LNCaP clone FGC (cell line): ENCODE measurements around the gene FOLR3.

Experiments used
- DNase-seq: peaks from one replicate; pipeline ENCODE4 v3.0.0-alpha.2; 2011; ENCODE audit warnings: low read depth
- H3K4me3 ChIP-seq: 2 replicates; pipeline ENCODE4 v1.5.1; 2011; ENCODE audit warnings: mild to moderate bottlenecking, low read depth, low read length, control low read depth
- TF ChIP-seq, protein P1 (sequence below): IDR thresholded peaks from 2 replicates; pipeline ENCODE4 v1.5.1; 2012; ENCODE audit warnings: mild to moderate bottlenecking; ENCODE audit not compliant: control insufficient read depth, insufficient read depth; ENCODE audit errors: extremely low read depth

FOLR3 gene

DNA sequence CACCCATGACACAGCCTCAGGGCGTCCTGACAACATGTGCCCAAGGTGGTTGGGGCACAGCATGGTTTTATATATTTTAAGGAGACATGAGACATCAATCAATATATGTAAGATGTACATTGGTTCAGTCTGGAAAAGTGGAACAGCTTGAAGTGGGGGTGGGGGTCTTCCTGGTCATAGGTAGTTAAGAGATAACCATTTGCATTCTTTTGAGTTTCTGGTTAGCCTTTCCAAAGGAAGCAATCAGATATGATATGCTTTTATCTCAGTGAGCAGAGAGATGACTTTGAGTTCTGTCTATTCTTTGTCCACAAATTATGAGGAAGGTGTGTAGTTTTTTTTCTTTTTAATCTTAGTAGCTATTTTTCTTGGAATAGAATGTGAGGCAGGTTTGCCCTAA, 12.9 kb upstream of the FOLR3 start:
- no peak overlapping the region for H3K4me3 ChIP-seq
- TF ChIP-seq, protein P1, sequence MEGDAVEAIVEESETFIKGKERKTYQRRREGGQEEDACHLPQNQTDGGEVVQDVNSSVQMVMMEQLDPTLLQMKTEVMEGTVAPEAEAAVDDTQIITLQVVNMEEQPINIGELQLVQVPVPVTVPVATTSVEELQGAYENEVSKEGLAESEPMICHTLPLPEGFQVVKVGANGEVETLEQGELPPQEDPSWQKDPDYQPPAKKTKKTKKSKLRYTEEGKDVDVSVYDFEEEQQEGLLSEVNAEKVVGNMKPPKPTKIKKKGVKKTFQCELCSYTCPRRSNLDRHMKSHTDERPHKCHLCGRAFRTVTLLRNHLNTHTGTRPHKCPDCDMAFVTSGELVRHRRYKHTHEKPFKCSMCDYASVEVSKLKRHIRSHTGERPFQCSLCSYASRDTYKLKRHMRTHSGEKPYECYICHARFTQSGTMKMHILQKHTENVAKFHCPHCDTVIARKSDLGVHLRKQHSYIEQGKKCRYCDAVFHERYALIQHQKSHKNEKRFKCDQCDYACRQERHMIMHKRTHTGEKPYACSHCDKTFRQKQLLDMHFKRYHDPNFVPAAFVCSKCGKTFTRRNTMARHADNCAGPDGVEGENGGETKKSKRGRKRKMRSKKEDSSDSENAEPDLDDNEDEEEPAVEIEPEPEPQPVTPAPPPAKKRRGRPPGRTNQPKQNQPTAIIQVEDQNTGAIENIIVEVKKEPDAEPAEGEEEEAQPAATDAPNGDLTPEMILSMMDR = no peak
- no peak for DNase-seq

DNA sequence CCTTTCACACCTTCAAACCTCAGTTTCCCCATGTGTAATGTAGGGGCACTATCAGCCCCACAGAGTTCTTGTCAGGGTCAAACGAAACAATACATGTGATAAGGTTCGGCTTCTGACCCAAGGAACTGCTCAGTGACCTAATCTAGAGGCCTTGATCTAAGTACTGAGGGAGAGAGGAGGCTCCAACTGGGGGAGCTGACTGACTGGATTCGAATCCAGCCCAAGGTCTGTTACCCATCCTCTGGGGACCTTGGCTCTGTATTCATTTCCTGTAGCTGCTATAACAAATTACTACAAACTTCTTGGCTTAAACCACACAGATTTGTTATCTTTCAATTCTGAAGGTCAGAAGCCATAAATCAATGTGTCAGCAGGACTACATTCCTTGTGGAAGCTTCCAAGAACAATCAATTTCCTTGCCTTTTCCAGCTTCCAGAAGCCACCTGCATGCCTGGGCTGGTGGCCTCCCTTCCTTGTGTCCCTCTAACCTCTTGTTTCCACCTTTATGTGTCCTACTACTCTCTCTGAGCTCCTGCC, 12.3 kb upstream of the FOLR3 start:
- H3K4me3 ChIP-seq = no peak overlapping the region
- DNase-seq = no peak
- TF ChIP-seq, protein P1 = no peak

DNA sequence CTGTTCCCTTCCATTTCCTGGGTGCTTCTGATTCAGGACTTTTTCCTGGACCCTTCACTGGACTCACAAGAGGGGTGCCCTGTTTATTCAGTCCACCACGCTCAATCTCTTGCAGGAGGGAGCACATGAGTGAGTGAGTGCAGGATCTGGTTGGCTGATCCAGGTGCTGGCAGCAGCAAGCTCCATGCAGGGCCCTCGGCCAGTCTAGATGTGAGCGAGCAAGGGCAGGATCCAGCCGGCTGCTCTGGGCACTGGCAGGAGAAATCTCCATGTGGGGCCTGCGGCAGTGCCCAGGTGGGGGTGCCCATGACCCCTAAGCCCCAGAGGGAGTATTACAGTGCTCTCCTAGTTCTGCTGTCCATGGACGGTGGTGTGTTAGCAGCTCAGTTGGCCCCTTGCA, 11.5 kb upstream of the FOLR3 start:
- no peak for DNase-seq
- H3K4me3 ChIP-seq = no peak overlapping the region
- TF ChIP-seq, protein P1 = no peak

DNA sequence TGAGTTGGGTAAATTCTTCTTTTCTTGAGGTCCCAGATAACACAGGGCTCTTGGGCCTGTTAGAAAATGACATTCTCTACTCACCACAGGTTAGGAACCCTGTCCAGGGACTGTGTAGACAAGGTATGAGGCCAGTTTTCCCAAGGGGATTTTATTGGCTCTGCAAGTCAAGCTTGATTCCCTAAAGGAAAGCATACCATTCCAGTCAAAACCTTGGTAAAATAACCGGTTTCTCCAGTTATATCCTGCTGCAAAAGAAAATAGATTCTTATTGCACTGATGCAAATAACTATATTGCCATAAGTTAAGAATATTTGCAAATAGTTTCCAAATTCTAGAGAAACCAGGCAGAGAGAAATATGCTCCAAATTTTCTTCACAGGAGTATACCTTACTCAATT, 9.6 kb upstream of the FOLR3 start:
- H3K4me3 ChIP-seq = no peak overlapping the region
- TF ChIP-seq, protein P1 = no peak
- no peak for DNase-seq

DNA sequence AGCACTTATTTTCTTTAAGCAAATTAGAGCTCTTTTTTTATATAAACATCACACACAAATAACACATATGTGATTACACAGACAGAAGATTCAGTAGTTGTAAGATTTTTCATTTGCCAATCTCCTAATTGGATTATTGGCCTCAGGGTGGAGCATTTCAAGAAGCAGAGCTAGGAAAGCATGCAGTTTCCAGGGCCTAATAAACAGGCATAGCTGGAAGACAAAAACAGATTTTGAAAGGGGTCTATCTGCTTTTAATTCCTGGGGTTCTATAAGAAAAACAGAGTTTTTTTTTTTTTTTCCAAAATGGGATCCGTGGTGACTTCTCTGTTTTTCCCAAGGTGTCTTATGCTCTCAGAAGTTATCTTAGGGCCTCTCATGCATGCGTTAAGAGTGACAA, 7.6 kb upstream of the FOLR3 start:
- DNase-seq = no peak
- no peak overlapping the region for H3K4me3 ChIP-seq
- TF ChIP-seq, protein P1 = no peak

DNA sequence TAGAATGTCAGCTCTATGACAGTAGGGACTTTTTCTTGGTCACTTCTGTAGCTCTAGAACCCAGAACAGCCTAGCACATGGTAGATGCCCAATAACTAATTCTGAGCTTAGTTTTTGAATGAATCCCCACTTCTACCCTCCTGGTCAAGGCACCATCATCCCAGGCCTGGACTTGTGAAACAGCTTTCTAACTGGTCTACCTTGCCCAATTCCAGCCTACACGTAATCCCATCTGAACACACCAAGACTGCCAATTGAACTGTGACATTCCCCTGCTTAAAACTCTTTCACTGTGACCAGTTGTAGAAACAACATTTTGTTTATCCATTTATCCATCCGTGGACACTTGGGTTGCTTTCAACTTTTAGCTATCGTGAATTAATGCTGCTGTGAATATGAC, 6.1 kb upstream of the FOLR3 start:
- no peak overlapping the region for H3K4me3 ChIP-seq
- no peak for DNase-seq
- TF ChIP-seq, protein P1 = no peak

DNA sequence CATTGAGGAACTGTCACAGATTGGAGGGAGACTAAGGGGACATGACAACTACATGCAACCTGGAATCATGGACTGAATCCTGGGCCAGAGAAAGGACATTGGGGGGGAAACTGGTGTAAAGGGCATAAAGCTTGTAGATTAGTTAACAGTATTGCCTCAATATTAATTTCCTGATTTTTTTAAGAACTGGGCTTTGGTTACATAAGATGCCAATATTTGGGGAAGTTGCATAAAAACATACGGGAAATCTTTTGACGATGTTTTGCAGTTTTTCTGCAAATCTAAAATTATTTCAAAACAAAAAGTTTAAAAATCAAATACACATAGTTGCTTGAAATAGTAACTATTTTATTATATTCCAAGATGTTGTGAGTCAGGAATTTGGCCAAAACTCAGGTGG, 2.9 kb upstream of the FOLR3 start:
- no peak for DNase-seq
- TF ChIP-seq, protein P1 = no peak
- no peak overlapping the region for H3K4me3 ChIP-seq
